Ishikawa (cell line): Measurements from ENCODE around the gene SYTL3.

Source experiments
- CEBPB ChIP-seq: IDR thresholded peaks from 2 replicates; pipeline ENCODE4 v1.6.1; 2012
- CREB1 ChIP-seq: IDR thresholded peaks from 2 replicates; pipeline ENCODE4 v1.6.1; 2012; ENCODE audit warnings: low read depth
- EGR1 ChIP-seq: IDR thresholded peaks from 2 replicates; pipeline ENCODE4 v1.6.1; 2012
- EP300 ChIP-seq: IDR thresholded peaks from 2 replicates; pipeline ENCODE4 v1.6.1; 2012; ENCODE audit warnings: borderline replicate concordance
- FOXM1 ChIP-seq: IDR thresholded peaks from 2 replicates; pipeline ENCODE4 v1.6.1; 2012; ENCODE audit warnings: low read depth, borderline replicate concordance
- NFIC ChIP-seq: IDR thresholded peaks from 2 replicates; pipeline ENCODE4 v1.6.1; 2012
- RAD21 ChIP-seq: IDR thresholded peaks from 2 replicates; pipeline ENCODE4 v1.6.1; 2012; ENCODE audit warnings: low read depth
- TAF1 ChIP-seq: IDR thresholded peaks from 2 replicates; pipeline ENCODE4 v1.6.1; 2012; ENCODE audit warnings: low read depth, mild to moderate bottlenecking
- TCF12 ChIP-seq: IDR thresholded peaks from 2 replicates; pipeline ENCODE4 v1.6.1; 2012; ENCODE audit warnings: low read depth
- TEAD4 ChIP-seq: IDR thresholded peaks from 2 replicates; pipeline ENCODE4 v1.6.1; 2012
- YY1 ChIP-seq: IDR thresholded peaks from 2 replicates; pipeline ENCODE4 v1.6.1; 2012; ENCODE audit warnings: low read depth
- ZBTB7A ChIP-seq: IDR thresholded peaks from 2 replicates; pipeline ENCODE4 v1.6.1; 2012; ENCODE audit warnings: low read depth
- TF ChIP-seq, protein P1 (sequence below): IDR thresholded peaks from 2 replicates; pipeline ENCODE4 v1.6.1; 2012
- TF ChIP-seq, protein P2 (sequence below): IDR thresholded peaks from 2 replicates; pipeline ENCODE4 v1.6.1; 2012
- TF ChIP-seq, protein P3 (sequence below): IDR thresholded peaks from 2 replicates; pipeline ENCODE4 v1.6.1; 2012; ENCODE audit warnings: low read depth, mild to moderate bottlenecking

Gene SYTL3

DNA sequence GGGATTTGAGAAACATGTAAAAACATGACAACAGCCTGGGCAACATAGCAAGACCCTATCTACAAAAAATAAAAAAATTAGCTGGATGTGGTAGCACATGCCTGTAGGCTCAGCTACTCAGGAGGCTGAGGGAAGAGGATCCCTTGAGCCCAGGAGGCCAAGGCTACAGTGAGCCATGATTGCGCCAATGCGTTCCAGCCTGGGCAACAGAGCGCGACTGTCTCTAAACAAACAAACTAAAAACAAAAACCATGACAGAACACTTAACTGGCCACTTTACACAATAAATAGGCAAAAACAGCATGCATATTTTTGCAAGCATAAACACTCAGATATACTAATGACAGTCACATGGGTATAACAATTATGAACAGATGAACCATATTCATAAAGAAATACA is 60.0 kb downstream of the SYTL3 start:
- TF ChIP-seq, protein P1, sequence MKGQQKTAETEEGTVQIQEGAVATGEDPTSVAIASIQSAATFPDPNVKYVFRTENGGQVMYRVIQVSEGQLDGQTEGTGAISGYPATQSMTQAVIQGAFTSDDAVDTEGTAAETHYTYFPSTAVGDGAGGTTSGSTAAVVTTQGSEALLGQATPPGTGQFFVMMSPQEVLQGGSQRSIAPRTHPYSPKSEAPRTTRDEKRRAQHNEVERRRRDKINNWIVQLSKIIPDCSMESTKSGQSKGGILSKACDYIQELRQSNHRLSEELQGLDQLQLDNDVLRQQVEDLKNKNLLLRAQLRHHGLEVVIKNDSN = no peak
- TF ChIP-seq FOXM1 (no peak), CEBPB (no peak), ZBTB7A (no peak), RAD21 (no peak), YY1 (no peak)
- TF ChIP-seq, protein P2, sequence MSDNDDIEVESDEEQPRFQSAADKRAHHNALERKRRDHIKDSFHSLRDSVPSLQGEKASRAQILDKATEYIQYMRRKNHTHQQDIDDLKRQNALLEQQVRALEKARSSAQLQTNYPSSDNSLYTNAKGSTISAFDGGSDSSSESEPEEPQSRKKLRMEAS = no peak

DNA sequence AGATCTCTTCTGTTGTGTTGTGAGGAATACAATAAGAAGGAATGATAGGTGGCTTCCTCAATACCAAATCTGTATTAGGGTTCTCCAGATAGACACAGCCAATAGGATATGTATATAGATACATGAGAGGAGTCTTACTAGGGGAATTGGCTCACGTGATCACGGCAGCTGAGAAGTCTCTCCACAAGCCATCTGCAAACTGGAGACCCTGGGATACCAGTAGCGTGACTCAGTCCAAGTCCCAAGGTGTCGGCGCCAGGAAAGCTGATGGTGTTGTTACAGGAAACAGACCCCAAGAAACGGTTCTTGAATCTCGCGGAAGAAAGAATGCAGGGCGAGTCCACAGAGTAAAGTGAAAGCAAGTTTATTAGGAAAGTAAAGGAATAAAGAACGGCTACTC is 61.4 kb downstream of the SYTL3 start:
- TF ChIP-seq CREB1 (no peak), TAF1 (no peak)
- TF ChIP-seq, protein P1 = no peak

DNA sequence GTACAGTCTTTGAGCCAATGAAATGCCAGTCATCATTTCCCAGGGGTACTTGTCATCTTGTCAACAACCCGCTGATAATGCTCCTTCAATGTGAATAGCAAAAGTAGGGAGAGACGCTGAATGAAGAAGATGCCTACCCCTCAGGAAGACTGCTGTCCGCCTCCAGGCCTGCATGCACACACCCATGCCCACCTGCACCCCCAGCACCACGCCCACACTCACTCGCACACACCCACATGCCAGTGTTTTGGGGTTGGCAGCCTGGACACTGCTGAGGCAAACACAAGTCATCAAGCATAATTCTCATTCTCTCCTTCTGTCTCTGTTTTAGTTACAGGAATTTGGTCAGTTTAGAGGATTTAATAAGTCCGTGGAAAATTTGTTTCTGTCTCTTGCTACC is 63.6 kb downstream of the SYTL3 start:
- TF ChIP-seq, protein P3, sequence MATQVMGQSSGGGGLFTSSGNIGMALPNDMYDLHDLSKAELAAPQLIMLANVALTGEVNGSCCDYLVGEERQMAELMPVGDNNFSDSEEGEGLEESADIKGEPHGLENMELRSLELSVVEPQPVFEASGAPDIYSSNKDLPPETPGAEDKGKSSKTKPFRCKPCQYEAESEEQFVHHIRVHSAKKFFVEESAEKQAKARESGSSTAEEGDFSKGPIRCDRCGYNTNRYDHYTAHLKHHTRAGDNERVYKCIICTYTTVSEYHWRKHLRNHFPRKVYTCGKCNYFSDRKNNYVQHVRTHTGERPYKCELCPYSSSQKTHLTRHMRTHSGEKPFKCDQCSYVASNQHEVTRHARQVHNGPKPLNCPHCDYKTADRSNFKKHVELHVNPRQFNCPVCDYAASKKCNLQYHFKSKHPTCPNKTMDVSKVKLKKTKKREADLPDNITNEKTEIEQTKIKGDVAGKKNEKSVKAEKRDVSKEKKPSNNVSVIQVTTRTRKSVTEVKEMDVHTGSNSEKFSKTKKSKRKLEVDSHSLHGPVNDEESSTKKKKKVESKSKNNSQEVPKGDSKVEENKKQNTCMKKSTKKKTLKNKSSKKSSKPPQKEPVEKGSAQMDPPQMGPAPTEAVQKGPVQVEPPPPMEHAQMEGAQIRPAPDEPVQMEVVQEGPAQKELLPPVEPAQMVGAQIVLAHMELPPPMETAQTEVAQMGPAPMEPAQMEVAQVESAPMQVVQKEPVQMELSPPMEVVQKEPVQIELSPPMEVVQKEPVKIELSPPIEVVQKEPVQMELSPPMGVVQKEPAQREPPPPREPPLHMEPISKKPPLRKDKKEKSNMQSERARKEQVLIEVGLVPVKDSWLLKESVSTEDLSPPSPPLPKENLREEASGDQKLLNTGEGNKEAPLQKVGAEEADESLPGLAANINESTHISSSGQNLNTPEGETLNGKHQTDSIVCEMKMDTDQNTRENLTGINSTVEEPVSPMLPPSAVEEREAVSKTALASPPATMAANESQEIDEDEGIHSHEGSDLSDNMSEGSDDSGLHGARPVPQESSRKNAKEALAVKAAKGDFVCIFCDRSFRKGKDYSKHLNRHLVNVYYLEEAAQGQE = no peak
- TF ChIP-seq YY1 (no peak), TEAD4 (no peak), FOXM1 (no peak), NFIC (no peak), ZBTB7A (no peak), EGR1 (no peak), TCF12 (no peak), TAF1 (no peak), CEBPB (no peak), CREB1 (no peak), EP300 (no peak), RAD21 (no peak)
- TF ChIP-seq, protein P1 = no peak
- TF ChIP-seq, protein P2 = no peak

DNA sequence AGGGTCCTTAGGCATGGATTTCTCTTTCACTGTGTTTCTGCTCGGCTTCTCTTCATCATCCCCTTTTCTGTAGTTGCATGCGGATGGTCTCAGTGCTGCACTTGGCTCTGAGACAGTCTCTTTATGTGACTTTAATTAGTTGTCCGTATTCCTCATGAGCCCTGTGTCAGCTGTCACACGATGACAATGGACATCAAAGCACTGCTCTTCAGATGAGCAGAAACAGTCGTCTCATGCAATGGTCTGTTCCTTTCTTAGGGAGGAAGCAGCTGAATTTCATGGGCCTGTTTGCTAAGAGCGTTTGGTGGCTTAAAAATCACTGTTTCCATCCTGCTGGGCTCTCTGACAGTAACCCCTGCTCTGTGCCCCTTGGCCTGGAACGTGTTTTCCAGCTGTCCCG is 64.9 kb downstream of the SYTL3 start:
- TF ChIP-seq YY1 = no peak
- TF ChIP-seq, protein P3 = no peak
- TF ChIP-seq, protein P1 = no peak

DNA sequence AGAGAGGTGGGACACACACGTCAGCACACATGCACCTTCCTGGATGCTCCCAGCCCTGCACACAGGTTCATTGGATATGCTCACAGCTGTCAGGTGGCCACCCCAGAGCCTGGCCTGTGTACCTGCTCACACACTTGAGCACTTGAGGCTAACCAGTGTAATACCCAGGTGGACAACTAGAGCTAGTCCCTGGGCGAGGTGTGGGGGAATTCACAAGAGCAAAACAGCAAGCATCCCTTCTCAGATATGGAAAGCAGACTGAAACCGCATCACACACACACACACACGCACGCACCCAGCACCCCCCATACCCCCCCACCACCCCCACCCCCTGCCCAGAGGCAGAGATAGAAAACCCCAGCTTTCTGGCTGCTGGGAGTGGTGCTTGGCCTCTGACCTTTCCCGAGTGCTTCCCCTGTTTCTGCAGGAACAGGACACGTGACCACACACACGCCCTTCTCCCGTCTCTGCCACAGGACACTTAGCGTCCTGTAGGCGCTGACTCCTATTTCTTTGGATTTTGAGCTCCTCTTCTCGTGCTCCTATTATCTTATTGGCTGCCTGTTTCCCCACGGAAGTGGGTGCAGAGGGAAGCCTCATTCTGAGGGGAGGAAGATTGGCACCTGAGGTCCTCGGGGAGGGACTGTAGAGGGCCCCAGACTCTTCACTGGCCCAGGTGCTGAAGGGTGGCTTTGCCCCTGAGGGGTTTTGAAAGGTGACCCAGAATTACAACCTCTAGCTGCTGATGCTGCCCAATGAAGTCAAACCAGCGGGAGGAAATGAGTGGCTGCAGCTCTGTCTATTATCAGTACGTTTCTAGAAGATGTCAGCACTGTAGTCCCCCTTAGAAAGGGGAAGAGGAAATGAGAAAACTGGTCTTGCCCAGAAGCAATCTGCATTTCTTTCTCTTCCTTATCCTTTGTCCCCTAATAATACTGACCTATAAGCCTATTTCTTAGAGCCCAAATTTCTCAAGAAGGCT is 65.8 kb downstream of the SYTL3 start:
- TF ChIP-seq, protein P3 = no peak
- TF ChIP-seq EGR1 (no peak), FOXM1 (no peak), YY1 (no peak), RAD21 (no peak), TEAD4 (no peak), CREB1 (no peak), NFIC (no peak), TCF12 (no peak), CEBPB (no peak), ZBTB7A (no peak), TAF1 (no peak)
- TF ChIP-seq, protein P1 = no peak
- TF ChIP-seq, protein P2 = no peak
